NT2/D1 (cell line): Measurements from ENCODE around the gene ABHD6.

Source experiments
- DNase-seq: peaks from one replicate; pipeline ENCODE4 v3.0.0-alpha.2; 2011; ENCODE audit warnings: low read depth, low spot score
- H3K27me3 ChIP-seq: 2 replicates; pipeline ENCODE4 v1.6.0; 2011; ENCODE audit warnings: mild to moderate bottlenecking; ENCODE audit not compliant: insufficient read length, insufficient read depth
- H3K36me3 ChIP-seq: 2 replicates; pipeline ENCODE4 v1.6.1; 2011; ENCODE audit warnings: mild to moderate bottlenecking, low read length, mixed read lengths; ENCODE audit not compliant: insufficient read depth, insufficient read length
- H3K4me1 ChIP-seq: 2 replicates; pipeline ENCODE4 v1.5.1; 2011; ENCODE audit not compliant: insufficient read depth, insufficient read length
- H3K4me3 ChIP-seq: 2 replicates; pipeline ENCODE4 v1.5.1; 2011; ENCODE audit warnings: low read depth; ENCODE audit not compliant: insufficient read length
- H3K9ac ChIP-seq: 2 replicates; pipeline ENCODE4 v1.6.0; 2011; ENCODE audit warnings: low read depth; ENCODE audit not compliant: insufficient read length
- H3K9me3 ChIP-seq: 2 replicates; pipeline ENCODE4 v1.5.1; 2011; ENCODE audit warnings: mild to moderate bottlenecking, low read length; ENCODE audit not compliant: insufficient read depth
- SUZ12 ChIP-seq: IDR thresholded peaks from 2 replicates; pipeline ENCODE4 v1.6.1; 2011; ENCODE audit not compliant: insufficient read length, insufficient read depth; ENCODE audit errors: extremely low read depth
- YY1 ChIP-seq: IDR thresholded peaks from 2 replicates; pipeline ENCODE4 v1.6.1; 2011; ENCODE audit not compliant: insufficient read length, insufficient read depth
- ZNF274 ChIP-seq: IDR thresholded peaks from 2 replicates; pipeline ENCODE4 v1.6.1; 2011; ENCODE audit warnings: mild to moderate bottlenecking, low read depth, low read length

ABHD6 gene

GRCh38 chr3:58296269-58296668 is 58.7 kb downstream of the ABHD6 start:
- H3K4me1 ChIP-seq, result peaks cover 10% of the 10 kb centered on the region

GRCh38 chr3:58296843-58297242 is 59.3 kb downstream of the ABHD6 start:
- Histone ChIP-seq H3K9me3 (0 out of 2 replicates have a peak, but pooled peaks cover 2% of the 10 kb centered on the region), H3K4me1 (peaks cover 10% of the 10 kb centered on the region), H3K27me3 (no peaks in the 10 kb centered on the region), H3K9ac (no peak overlapping the region), H3K4me3 (no peak overlapping the region), H3K36me3 (no peaks in the 10 kb centered on the region)
- DNase-seq, result no peak
- no peak for TF ChIP-seq YY1
- no peak for TF ChIP-seq ZNF274
- no peak for TF ChIP-seq SUZ12

More at GRCh38 chr3:58296269-58296668, 58.7 kb downstream of the ABHD6 start:
- TF ChIP-seq SUZ12 (no peak), ZNF274 (no peak), YY1 (no peak)
- no peak overlapping the region for H3K9ac ChIP-seq
- H3K36me3 ChIP-seq, result no peaks in the 10 kb centered on the region
- no peak for DNase-seq
- no peak overlapping the region for H3K4me3 ChIP-seq
- H3K27me3 ChIP-seq, result no peaks in the 10 kb centered on the region
- H3K9me3 ChIP-seq, result peaks cover 7% of the 10 kb centered on the region; the same call in 1 of the 2 replicates

- TF ChIP-seq SUZ12 (no peak), ZNF274 (no peak), YY1 (no peak)
- no peak for DNase-seq
- H3K9me3 ChIP-seq, result no peaks in the 10 kb centered on the region
- H3K4me3 ChIP-seq, result no peak overlapping the region
- H3K27me3 ChIP-seq, result no peaks in the 10 kb centered on the region
- no peaks in the 10 kb centered on the region for H3K36me3 ChIP-seq
- H3K4me1 ChIP-seq, result peaks cover 10% of the 10 kb centered on the region
- H3K9ac ChIP-seq, result no peak overlapping the region
Observed at GRCh38 chr3:58298190-58298589, 60.6 kb downstream of the ABHD6 start.

GRCh38 chr3:58299075-58299474 is 61.5 kb downstream of the ABHD6 start:
- TF ChIP-seq ZNF274, result no peak
- TF ChIP-seq SUZ12, result no peak
- TF ChIP-seq YY1, result no peak
- Histone ChIP-seq H3K4me1 (peaks cover 10% of the 10 kb centered on the region), H3K9me3 (no peaks in the 10 kb centered on the region), H3K27me3 (no peaks in the 10 kb centered on the region), H3K36me3 (no peaks in the 10 kb centered on the region), H3K4me3 (no peak overlapping the region), H3K9ac (no peak overlapping the region)
- DNase-seq, result no peak

GRCh38 chr3:58299839-58300516 is 62.4 kb downstream of the ABHD6 start:
- Histone ChIP-seq H3K4me1 (peaks cover 10% of the 10 kb centered on the region), H3K27me3 (no peaks in the 10 kb centered on the region), H3K4me3 (no peak overlapping the region), H3K9me3 (no peaks in the 10 kb centered on the region), H3K36me3 (no peaks in the 10 kb centered on the region), H3K9ac (peak overlapping the region; percentile 27)
- no peak for TF ChIP-seq YY1
- no peak for TF ChIP-seq SUZ12
- TF ChIP-seq ZNF274, result no peak
- no peak for DNase-seq

GRCh38 chr3:58305882-58306711 is 68.5 kb downstream of the ABHD6 start, which contains the start of the genes HTD2 and RPP14:
TSS of gene HTD2 (plus strand) at chr3:58306520. CDS start at chr3:58317614, 11,094 bp downstream.
TSS of gene RPP14 (plus strand) at chr3:58306245. CDS start at chr3:58310330, 4,085 bp downstream.
- peak within 1 kb of the TSS; percentile 90 for H3K4me3 ChIP-seq
- H3K36me3 ChIP-seq, result peaks cover 38% of the 10 kb centered on the region
- peak within 1 kb of the TSS; percentile 97 for H3K9ac ChIP-seq
- peaks cover 3% of the 10 kb centered on the region for H3K4me1 ChIP-seq
- TF ChIP-seq SUZ12, result no peak
- no peak for TF ChIP-seq ZNF274
- TF ChIP-seq YY1, result no peak
- DNase-seq, result peak; percentile 98
- no peaks in the 10 kb centered on the region for H3K9me3 ChIP-seq
- H3K27me3 ChIP-seq, result no peaks in the 10 kb centered on the region

GRCh38 chr3:58307639-58308215 is 70.1 kb downstream of the ABHD6 start:
- Histone ChIP-seq H3K36me3 (peaks cover 53% of the 10 kb centered on the region), H3K9me3 (no peaks in the 10 kb centered on the region), H3K9ac (peak overlapping the region; percentile 97), H3K27me3 (no peaks in the 10 kb centered on the region), H3K4me3 (peak overlapping the region; percentile 90), H3K4me1 (peaks cover 3% of the 10 kb centered on the region)
- DNase-seq, result no peak
- no peak for TF ChIP-seq SUZ12
- no peak for TF ChIP-seq ZNF274
- no peak for TF ChIP-seq YY1
